ENCODE measurements around the gene SNX19.

The SNX19 gene

GRCh38 chr11:130837194-130837593 lies 79.1 kb downstream of the SNX19 start:
- DNase-seq, result no peak

GRCh38 chr11:130834886-130835285 lies 81.4 kb downstream of the SNX19 start:
- DNase-seq, result no peak

GRCh38 chr11:130832566-130833425 lies 83.5 kb downstream of the SNX19 start:
- no peak for DNase-seq

- DNase-seq, result no peak
Observed at GRCh38 chr11:130831976-130832375, 84.3 kb downstream of the SNX19 start.

GRCh38 chr11:130831506-130831905 lies 84.8 kb downstream of the SNX19 start:
- no peak for DNase-seq

- no peak for DNase-seq
Observed at GRCh38 chr11:130830566-130830965, 85.7 kb downstream of the SNX19 start.

- DNase-seq, result no peak
Observed at GRCh38 chr11:130829920-130830511, 86.3 kb downstream of the SNX19 start.

- no peak for DNase-seq
Observed at GRCh38 chr11:130828741-130829140, 87.5 kb downstream of the SNX19 start.

- no peak for DNase-seq
Observed at GRCh38 chr11:130827451-130828377, 88.6 kb downstream of the SNX19 start.

GRCh38 chr11:130826572-130826971 lies 89.7 kb downstream of the SNX19 start:
- no peak for DNase-seq

GRCh38 chr11:130825983-130826382 lies 90.3 kb downstream of the SNX19 start:
- no peak for DNase-seq

- DNase-seq, result no peak
Observed at GRCh38 chr11:130825561-130825960, 90.7 kb downstream of the SNX19 start.

All from NCI-H2107 (cell line).